HG03135 (cell line): Measurements from ENCODE around the gene IQSEC3.
"Not testable (repeated sequence)": the region's sequence is repeated elsewhere in the genome, so short reads cannot be mapped to it uniquely, and the experiment has no call there.

Source experiments
- ATAC-seq: cut with Tn5 transposase; IDR thresholded peaks from one replicate; pipeline ENCODE4 v1.9.1; 2021; ENCODE audit warnings: mild to moderate bottlenecking, moderate library complexity; ENCODE audit not compliant: unreplicated experiment

IQSEC3 gene

GRCh38 chr12:109872-110271 lies 43.3 kb downstream of the IQSEC3 start:
- no peak for ATAC-seq

DNA sequence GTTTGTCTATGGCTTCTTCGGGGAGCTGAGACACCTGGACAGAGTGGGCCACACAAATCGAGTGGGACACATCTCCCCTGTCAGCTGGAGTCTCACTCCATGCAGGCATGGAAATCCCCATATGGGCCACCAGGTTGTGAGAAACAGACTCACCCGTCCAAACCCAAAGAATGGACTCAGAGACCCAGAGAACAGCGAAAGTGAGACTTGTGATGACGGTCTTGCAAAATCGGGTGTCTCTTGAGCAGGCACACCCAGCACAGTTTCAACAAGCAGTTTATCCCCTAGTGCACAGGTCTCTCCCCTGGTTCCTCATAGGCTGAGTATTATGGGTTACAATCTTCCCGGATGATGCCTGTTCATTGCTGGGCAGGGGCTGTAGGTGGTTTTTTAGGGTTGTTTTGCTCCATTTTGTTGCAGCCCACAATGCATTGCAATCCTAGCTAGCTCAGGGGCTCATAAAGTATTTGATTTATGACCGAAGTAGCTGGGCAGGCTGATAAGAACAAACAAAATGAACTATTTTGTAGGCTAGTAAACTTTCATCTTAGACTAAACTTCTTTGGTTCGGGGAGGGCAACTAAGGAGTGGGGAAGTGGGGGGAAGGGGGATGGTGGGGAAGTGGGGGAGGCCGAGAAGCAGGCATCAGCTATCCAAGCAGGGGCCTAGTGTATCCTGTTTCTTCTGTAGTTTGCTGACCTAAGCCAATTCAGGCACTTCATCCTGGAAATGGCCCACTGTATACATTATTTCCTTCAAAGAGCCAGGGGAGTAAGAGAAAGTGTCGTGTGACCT lies 45.3 kb downstream of the IQSEC3 start:
- ATAC-seq = no peak

DNA sequence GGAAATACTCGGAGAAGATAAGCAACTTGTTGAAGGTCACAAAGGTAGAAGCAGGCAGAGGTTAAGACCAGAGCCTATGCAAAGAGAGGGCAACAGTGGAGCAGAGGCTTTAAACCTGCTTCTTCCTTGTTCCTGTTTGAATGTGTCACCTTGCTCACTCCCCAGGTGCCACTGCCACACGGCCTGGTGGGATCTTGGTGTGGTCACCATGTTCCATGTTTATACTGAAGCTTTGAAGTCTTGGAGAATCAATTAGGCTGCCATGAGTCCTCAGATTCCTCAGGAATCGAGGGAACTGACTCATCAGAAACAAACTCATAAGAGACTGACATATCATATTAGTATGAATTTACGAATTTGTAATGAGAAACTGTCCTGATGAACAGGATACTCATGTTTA lies 46.8 kb downstream of the IQSEC3 start:
- no peak for ATAC-seq

DNA sequence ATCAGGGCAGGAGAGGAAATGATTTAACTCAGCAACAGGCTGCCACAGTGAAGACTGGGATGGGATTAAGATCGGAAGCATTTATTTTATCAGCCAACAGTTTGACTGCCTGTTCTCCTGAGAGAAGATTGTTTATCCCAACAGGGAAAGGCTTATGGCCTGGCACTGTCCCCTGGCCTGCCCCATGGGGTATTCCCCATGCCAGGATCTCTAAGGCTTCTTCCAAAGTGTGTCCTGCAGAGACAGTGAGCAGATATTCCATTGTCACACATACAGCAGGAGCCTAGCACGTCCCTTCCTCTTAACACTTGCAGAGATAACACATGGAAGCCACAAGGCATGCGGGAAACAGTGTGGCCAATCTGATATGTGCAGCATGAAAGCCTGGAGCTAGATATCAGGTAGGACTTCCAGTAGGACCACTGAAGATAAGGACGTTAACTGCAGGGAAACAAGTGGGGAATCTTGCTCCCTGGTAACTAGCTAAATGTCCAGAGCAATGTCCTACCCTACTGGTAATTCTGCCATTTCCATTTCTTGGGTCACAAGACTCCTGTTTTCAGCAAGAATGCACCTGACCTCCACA lies 48.2 kb downstream of the IQSEC3 start:
- no peak for ATAC-seq

GRCh38 chr12:115518-115917 lies 49.0 kb downstream of the IQSEC3 start:
- ATAC-seq = no peak

DNA sequence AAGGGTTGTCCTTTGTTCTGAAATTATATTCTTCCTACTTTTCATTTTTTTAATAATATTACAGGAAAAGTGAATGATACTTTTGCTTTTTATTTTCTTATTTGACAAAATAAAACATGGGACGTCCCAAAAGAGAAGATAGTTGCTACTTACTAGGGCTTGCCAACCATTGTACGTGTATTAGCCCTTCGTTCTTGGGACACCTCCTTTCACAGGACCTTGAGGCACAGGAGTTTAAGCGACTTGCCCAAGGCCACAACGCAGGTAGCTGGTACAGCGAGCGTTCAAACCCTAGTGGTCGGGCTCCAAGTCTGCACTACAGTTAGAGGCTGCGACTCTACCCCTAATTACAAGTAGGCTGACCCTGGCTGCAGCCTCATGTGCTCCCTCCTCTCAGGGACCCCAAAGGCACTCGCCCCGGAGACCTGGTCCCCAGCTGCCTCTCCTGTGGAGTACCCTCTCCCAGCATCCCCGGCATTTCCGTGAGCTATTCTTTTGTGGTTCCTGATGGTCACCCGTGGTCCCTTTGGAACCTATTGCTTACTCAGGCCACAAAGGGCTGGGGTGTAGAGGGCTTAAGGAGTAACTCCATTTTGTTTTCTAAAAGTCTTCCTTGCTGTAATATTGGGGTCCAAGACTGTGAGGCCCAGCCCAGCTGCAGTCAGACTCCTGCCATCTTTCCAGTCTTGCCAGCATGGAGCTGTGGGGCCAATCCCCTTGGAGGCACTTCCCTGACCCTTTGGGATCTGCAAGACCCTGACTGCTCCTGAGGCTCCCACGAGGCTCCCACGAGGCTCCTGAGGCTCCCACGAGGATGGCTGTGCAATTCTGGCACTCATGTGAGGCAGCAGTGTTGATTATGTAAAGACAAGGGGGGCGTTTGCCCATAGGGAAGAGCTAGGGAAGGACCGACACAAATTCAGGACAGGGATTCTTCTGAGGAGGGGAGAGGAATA lies 49.7 kb downstream of the IQSEC3 start:
- no peak for ATAC-seq

GRCh38 chr12:117311-117710 lies 50.7 kb downstream of the IQSEC3 start:
- no peak for ATAC-seq

DNA sequence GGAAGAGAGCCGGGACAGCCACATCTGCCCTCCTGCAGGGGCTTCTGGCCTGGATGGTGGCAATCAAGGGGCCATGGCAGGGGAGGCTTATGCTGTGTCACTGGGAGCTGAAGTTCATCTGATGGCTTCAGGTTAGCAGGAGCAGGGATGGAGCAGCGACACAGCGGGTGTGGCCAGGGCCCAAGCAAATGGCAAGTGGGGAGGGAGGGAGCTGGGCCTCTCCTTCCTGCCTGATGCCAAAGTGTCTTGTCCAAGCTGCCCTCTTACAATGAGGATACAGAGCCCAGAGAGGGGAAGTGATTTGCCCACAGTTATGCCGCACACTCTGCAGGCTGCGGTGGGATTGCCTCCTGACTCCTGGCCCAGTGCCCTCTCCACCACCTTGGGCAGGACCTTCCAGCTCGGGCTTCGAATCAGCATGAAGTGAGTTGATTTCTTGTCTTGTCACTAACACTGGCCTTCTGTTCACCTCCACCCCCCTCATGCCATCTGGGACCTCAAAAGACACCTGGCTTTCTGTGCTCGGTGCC lies 51.3 kb downstream of the IQSEC3 start:
- no peak for ATAC-seq

DNA sequence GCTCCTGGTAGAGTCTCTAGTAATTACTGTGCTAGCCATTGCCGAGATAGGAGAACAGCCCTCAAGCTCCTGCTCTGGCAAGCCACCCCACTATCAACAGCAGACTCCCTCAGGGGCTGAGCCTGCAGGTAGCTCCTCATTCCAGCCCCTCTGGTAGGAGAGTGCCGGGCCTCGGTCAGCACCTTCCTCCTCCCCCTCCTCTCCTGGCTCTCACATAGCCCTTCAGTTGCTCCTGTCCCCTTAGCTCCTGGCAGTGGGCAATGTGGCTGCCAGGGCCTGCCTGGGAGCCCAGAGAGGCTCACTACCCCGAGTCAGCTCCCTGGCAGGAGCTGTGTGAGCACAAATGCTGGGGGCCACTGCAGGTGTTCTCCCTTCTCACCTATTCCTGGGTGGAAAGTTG lies 52.0 kb downstream of the IQSEC3 start:
- no peak for ATAC-seq

DNA sequence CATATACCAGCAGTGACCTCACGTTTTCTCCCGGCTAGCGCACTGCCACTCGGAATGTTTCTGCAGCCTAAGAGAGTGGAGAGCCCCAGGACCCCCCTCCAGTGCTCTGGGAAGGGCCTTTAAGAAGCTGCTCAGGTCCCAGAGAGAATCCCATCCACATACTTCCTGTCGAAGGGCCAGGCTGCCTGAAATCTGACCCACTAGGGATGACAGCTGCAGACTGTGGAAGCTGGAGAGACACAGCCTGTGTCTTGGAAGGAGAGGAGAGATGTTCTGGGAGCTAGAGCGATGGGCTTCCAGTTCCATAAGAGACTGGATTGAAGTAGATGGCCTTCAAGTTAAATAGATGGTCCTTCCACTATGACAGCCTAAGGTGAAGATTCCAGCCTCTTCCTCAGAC lies 54.4 kb downstream of the IQSEC3 start:
- no peak for ATAC-seq

DNA sequence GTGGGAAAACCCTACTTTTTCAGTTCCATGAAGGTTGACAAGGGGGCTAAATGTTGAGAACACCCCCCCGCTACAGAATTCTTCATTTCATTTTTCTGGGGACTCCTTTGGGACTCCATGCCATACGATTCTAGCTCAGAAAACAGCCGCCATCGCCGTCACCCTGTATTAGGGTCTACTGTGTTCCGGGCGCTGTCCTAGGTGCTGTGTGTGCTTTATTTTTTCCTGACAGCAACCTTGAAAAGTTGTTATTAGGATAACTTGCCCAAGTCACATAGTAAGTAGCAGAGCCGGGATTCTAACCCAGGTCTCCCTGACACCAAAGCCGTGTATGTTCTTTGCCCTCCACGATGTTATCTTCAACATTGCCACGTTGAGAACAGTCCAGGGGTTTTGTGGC lies 55.1 kb downstream of the IQSEC3 start:
- no peak for ATAC-seq

- ATAC-seq = no peak
Measured at GRCh38 chr12:125075-125474, 58.5 kb downstream of the IQSEC3 start.

DNA sequence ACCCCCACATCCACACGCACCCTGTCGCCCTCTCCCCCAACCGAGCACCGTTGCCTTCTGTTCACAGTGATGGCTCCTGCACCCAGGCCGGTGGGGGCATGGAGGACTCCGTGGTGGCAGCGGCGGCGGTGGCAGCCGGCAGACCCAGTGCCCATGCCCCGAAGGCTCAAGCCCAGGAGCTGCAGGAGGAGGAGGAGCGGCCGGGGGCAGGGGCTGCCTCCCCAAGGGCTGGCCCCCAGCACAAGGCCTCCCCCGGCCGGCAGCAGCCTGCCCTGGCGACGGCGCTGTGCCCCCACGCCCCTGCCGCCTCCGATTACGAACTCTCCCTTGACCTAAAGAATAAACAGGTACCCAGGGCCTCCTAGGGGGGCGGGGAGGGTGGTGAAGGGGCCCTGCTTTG lies 59.0 kb downstream of the IQSEC3 start:
- no peak for ATAC-seq

- no peak for ATAC-seq
Measured at GRCh38 chr12:128079-128478, 61.5 kb downstream of the IQSEC3 start.

DNA sequence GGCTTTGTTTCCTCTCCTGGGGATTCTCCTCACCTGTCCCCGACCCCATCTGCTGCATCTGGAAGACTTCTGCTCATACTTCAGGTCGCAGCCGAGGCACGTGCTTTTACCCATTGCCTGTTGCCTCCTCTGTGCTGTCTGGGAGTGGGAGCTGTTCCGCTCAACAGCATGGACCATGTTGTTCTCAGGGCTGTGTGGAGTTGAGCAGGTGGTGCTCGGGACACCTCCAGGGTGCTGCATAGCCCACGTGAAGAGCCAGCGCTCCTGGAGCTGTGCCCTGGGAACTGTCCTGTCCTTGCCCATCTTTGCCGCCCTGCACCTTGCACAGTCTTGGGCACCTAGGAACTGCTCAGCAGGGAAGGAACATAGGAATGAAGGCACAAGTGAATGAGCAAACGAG lies 62.4 kb downstream of the IQSEC3 start:
- ATAC-seq = no peak

- no peak for ATAC-seq
Measured at GRCh38 chr12:130519-130918, 64.0 kb downstream of the IQSEC3 start.

GRCh38 chr12:131008-131407 lies 64.4 kb downstream of the IQSEC3 start:
- ATAC-seq = no peak

DNA sequence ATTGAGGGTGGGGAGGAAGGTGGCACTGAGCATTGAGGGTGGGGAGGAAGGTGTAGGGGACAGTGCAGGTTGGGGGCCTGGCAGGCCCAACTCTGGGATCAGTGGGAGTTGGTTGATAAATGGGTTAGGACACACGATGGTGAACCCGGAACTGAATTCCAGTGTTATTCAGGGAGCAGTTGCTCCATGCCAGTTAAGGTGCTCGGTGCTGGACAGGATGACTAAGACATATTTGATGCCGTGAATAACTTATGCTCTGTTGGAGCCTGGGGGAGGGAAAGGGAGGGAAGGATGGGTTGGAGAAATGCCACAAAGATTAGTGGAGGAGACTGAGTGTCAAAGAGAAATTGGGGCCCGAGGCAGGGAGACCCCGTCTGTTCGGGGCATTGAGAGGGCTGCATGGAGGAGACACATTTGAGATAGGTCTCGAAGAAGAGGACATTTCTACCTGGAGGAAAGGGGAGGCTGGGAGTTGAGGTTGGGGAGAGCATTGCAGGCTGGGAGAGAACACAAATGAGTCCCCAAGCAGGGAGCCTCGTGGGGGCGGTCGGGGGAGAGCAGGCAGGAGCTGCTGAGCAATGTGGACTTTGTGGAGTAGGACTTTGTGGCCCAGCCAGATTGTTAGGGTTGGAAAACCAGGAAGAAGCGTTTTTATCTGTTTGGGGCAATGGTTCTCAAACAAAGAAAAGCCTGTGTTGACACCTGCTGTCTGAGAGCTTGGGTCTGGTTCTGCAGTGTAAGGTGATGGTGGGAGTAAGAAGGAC lies 65.3 kb downstream of the IQSEC3 start:
- ATAC-seq = no peak

DNA sequence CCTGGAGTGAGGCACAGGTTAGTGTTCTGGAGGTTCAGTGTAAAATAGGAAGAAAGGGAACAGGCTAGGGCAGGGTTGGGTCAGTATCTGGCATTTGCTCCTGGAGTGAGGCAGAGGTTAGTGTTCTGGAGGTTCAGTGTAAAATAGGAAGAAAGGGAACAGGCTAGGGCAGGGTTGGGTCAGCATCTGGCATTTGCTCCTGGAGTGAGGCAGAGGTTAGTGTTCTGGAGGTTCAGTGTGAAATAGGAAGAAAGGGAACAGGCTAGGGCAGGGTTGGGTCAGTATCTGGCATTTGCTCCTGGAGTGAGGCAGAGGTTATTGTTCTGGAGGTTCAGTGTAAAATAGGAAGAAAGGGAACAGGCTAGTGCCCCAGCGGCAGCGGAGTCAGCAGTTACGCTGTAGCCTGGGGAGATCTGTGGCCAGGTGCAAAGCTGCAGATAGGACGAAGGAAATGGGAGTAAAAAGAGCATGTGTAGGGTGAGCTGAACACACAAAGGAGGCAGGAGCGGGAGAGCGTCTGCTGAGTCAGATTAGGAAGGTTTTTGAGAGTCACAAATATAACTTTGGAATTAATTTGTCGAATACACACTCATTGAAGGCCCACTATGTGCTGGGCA lies 67.2 kb downstream of the IQSEC3 start:
- ATAC-seq = not testable (repeated sequence)

DNA sequence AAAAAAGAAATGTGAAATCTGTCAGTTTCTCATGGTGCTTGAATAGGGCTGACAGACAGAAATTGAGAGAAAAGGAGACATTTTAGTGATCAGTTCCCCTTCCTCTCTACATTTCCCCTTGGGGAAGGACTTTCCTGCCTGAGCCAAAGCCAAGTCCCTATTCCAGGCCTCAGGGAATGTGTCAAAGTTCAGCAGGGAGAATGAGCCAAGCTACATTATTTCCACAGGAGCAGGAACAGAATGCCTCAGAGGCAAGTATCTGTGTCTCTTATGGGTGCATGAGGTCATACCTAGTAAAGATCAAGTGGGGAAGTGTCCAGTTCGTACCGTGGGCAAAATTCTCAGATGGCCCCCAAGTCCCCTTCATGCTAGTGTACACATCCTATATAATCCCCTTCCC lies 68.6 kb downstream of the IQSEC3 start:
- ATAC-seq = no peak
